HL-60/S4 (cell line): Measurements from ENCODE around the gene PNMA1.
"Not testable (repeated sequence)": the region's sequence is repeated elsewhere in the genome, so short reads cannot be mapped to it uniquely, and the experiment has no call there.

Source experiments
- in situ Hi-C: fragments of 300-500 bp; cut with MboI; formaldehyde crosslinking; loops from 2 replicates; pipeline ENCODE4 v1.14.3; 2022; ENCODE audit warnings: low sequenced_read_pairs

The PNMA1 gene

DNA sequence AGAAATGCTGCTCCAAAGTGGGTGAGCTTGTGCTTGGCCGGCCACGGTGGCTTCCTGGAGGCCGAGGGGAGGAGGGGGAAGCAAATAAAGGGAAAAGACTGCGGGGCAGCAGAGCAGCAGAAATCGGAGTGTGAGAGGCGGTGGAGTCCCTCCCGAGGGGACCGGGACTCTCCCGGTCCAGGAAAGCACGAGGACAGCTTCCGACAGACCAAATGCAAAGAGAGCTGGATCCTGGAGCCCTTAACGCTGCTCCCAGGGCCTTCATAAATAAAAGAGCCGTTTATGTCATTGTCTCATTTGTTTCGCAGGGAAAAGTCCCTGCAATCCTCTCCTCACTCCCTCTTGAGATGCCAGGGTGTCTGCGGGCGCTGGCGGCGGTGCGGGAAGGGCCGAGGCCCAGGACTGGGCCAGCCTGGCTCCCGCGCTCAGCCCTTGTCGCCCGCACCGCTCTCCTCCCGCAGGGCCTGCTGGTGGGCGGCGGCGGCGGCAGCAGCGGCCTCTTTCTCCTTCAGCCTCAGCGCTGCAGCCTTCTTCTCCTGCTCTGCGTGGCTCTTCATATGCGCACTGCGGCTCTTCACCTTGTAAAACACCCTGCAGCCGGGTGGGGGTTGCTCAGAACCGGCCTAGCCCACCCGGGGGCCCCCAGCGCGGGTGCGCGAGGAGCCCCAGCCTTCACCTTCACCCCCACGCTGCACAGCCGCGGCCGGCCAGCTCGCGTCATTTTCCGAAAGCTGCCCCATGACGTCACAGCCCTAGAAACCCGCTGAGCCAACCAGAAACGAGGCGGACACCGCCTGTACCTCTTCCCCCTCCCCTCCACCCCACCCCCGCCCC lies 4.5 kb upstream of the PNMA1 start:
- in situ Hi-C loops: no loop called here

DNA sequence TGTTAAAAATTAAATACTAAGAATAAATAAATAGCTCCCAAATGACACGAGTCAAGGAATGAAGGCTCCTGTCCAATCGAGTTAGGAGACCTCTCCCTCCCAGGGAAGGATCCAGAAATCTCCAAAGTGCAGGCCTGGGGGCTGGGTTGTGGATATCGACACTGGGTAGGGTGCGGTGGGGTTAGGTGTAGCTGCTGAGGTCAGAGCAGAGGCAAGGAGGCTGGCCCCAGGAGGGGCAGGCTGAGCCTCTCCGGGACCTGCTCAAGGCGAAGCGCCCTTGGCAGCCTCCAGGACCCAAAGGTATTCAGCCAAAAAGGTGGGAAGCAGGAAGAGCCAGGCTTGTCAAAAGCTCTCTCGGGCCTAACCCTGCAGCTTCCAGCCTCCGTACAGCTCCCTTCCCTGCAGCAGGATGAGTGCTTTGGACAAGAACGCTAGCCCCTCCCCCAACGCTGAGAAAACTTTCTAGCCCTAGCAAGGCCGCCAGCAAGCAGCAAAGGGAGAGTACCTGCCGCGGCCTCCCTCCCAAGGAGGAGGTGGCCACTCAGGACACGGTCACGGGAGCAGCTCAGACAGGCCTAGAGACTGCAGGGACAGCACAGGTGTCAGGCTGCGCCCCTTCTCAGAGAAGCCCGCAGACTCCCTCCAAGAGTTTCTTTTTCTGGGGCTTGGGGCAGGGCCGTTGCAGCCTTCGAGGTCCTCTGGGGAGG lies 3.7 kb upstream of the PNMA1 start:
- in situ Hi-C loops: no loop called here

DNA sequence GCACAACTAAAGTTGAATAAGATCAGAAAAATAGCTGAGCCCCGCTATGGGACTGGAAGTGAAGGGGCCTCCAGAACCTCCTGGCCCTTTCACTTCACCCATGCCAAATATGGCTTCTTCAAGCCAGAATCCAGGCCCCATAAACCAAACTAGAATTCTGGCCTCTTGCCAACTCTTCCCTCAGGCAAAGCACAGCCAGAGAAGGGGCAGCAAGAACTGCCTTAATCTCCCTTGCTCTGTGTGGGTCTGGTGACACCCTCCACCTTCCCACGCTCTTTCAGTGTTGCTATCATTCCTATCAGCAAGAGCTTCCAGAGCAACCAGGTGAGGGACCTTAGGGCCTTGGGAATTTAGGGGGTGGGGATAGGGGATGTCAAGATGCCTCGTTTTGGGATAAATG lies 3.1 kb upstream of the PNMA1 start:
- in situ Hi-C loops: no loop called here

DNA sequence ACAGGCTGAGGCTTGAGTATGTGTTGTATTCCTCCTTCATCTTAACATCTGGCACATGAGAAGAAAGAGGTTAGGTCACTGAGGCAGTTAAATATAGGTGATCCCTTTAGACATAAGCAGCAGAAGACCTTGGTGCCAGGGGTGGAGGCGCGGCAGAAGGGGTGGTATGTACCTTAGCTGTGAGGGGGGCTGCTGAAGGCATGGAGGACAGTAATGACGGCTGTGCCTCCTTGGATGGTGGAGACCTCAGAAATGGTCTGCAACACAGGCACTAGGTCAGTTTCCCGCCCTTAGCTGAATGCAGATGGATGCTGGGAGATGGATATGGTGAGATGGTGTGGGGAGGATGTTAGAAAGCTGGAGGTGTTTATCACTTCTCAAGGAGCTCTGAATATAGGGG lies 1.5 kb upstream of the PNMA1 start:
- in situ Hi-C loops: no loop called here

DNA sequence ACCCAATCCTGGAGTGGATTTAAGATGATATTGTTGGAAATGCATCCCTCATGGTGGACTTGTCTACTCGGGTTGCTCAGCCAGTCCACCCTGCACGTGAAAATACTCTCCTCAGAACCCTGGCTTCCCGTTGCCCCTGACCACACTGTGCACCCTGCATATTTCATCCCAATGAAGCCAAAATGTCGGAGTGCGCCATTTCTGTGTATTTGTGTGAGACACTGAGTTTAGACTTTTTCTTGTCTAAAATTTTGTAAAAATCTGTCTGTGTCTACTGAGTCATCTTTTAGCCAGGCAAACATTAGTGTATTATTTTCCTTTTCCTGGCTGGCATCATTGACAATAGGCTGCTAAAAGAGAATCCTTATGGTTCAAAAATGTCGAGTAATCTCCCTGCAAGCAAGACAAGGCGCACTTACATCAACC lies 485 bp upstream of the PNMA1 start:
- in situ Hi-C loops: no loop called here

DNA sequence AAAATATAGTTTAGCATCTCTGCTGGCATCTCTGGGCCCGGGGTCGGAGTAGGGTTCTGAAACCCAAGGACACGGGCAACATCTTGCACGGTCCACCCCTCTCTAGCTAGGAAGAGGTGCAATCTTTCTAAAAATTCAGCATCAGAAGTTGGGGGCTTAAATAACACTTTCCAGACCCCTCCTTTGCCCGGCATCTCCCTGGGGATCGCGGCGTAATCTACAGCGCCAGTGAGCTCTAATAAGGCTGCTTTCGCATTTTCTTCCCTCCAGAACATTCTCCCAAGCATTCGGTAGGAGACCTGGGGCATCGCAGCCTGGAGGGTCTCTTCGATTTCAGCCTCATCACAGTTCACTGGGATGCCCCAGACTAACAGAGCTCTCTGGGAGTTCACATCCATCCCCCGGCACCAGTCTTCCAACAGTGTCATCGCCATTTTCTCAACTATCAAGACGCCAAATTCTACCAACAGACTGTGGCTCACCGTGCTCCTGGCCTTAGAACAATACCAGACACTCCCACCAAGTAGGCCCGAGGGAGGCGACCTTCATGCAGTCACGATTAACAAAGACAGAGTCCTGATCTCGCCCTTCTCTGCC lies 880 bp downstream of the PNMA1 start:
- in situ Hi-C loops: no loop called here

DNA sequence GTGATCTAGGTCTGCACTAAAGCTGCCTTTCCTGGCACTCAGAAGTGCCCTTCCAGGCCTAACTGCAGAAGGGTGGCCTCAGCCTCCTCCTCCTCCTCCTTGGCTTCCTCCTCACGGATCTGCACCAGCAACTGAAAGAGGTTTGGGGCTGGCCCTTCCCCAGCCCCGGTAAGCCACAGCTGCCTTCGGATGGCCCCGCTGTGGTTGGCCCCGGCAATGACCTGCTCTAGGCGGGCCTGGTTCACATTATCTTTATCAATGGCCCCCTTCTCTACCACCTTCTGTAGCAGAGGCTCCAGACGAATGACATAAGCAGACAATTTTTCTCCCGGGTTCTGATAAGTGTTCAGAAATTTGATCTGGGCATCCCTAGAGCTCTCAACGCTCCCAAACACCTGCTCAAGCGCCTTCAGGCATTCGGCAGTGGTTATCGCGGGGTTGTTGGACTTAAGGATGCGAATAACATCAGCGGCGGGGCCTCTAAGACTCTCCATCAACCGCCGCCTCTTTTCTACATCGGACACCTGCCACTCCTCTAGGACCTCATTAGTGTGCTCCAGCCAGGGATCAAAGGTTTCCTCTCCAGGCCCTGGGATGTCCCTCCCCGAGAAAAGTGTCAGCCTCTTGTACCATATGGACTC lies 1.5 kb downstream of the PNMA1 start:
- in situ Hi-C loops: no loop called here

DNA sequence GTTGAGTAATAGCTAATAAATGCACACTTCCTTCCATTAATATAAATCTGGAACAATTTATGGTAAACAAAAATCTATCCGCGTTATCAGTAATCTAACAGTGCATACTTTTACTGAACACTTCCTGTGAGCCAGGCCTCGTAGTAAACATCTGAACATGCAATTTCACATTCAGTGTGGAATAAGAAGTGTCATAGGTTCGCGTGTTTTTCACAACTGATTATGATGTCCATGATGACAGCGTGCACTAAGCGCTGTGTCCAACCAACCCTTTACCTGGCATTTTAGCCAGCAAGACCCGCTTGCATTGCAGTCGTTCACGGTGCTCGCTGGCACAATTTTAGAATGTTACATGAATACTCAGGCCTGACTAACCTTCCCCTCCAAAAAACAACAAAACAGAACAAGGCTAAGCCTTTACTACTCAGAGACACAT lies 2.1 kb downstream of the PNMA1 start:
- in situ Hi-C loops: no loop called here

DNA sequence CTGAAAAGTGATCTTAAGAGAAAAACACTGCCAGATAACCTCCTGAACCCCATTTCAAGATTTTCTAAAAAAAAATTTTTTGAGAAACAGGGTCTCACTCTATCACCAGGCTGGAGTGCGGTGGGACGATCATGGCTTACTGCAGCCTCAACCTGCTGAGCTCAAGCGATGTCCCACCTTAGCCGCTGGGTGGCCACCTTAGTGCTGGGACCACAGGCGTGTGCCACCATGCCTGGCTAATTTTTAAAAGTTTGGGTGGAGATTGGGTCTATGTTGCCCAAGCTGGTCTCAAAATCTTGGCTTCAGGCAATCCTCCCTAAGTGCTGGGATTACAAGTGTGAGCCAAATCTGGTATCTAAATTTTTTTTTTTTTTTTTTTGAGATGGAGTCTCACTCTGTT lies 3.4 kb downstream of the PNMA1 start:
- in situ Hi-C loops: no loop called here

DNA sequence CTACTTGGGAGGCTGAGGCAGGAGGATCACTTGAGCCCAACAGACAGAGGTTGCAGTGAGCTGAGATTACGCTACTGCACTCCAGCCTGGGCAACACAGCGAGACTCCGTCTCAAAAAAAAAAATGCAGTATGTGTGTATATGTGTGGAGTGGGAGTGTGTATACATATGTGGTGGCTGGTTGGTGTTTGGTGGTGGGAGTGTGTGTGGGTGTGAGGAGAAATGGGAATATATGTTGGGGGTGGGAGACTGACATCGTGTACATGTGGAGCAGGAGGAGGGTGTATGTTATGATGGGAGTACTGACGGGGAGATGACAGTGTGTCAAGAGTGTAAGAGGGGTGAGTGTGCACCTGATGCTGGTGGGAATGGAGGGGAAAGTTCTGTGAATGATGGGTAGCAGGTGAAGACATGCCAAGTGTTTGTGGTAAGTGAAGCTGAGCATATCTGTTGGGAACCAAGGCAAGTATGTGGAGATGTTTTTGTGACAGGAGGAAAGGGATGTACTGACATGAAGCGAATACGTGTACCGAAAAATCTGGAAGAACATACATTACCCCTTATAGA lies 4.2 kb downstream of the PNMA1 start:
- in situ Hi-C loops: no loop called here

DNA sequence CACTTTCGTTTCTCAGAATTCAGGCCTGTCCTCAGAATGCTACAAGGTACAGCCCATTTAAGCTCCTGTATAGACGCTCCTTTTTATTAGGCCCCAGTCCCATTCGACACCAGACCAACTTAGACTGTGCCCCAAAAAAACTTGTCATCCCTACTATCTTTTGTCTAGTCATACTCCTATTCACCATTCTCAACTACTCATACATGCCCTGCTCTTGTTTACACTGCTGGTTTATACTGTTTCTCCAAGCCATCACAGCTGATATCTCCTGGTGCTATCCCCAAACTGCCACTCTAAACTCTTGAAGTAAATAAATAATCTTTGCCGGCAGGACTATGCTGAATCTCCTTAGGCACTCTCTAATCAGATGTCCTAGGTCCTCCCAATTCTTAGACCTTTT lies 6.1 kb downstream of the PNMA1 start:
- in situ Hi-C loops: not testable (repeated sequence)

DNA sequence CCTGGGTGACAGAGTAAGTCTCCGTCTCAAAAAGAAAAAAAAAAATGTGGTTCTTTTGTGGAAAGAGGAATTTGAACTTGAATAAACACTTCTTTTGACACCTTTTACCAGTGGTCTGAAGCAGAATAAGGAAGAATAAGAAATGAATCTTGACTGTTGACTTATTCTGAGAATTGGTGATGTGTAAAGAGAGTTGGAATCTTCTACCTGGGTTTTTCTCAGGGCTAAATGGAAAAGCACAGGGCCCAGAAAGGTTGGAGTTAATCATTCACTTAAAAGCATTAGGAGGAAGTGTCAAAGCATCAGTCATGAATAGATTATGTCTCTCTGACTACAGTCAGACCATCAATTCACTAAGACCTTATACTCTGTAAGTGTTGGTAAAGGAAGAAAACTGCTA lies 13.9 kb downstream of the PNMA1 start:
- in situ Hi-C loops: no loop called here

DNA sequence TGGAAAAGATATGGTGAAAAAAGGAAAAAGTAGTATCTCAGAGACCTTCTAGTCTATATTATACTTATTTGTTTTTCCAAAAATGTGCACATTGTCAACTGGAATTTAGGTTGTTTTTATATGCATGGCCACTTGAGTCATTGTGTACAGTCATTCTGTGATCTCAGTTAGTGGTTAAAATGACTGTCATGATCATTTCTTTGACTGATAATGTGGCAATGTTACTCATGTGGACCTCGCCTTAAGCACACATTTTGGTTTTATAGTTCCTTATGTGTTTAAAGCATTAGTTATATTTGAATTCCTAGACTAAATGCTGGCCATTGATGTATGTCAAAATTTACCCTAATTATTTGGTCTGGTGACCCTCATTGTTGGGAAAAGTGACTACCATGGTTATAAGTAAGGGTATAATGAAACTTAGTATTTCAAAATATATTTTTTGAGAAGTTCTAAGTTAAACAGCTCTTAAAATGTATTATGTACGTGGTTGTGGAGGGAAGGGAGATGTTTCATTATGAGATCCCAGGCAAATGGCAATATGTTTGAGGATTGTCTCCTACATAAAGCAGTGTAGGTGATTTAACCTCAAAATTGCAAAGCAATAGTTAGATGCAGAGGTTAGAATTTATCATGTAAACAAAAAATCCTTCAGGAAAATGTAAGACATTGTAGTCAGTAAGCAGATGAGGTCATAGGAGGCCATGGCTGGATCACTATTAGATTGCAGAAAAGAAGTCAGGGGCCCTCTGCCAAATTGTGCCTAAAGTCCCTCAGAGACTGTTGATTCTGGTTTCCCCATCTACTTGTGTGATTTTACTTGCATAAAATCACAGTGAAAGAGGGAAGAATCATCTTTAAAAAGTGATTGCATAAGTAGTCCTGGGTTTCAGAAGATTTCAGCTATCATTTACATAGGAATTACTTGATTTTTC lies 17.5 kb downstream of the PNMA1 start:
- in situ Hi-C loops: no loop called here

DNA sequence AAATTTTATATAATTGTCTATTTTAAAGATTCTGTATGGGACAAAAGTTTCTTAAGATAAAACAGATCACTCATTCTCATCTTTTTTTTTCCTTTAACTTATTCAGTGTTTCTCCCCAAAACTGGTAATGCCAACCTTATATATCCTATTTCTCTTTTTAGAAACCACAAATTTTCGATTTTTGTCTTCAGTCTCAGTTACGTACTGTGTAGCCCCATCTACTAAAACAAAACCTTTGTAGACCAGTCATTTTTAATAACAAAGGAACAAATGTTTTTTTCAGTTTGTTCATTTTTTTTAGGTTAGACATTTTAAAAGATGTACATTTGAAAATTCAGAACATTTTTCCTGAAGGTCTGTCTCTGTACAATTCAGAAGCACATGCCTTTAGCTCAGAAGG lies 18.2 kb downstream of the PNMA1 start:
- in situ Hi-C loops: no loop called here

DNA sequence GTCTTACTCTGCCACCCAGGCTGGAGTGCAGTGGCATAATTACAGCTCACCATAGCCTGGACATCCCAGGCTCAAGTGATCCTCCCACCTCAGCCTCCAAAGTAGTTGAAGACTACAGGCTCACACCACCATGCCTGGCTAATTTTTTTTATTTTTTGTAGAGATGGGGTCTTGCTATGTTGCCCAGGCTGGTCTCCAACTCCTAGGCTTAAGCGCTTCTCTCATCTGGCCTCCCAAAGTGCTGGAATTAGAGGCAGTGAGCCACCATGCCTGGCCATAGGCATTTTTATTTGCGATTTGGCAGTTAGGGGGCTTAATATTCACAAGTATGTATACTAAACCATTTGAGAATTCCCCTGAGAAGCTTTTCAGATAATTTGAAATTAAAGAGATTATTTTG lies 19.1 kb downstream of the PNMA1 start:
- in situ Hi-C loops: no loop called here

DNA sequence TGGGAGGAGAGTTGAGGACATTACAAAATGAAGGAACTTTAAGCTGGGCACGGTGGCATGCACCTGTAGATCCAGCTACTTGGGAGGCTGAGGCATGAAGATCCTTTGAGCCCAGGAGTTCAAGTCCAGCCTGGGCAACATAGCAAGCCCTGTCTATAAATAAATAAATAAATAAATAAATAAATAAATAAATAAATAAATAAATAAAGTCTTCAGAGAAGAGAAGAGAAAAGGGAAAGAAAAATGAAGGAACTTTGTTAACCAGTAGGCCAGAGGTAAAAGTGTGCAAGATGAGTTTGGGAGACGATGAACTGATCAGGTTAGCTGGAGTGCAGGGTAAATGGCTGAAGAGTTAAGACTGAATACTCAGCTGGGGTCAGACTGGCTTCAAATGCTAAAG lies 20.1 kb downstream of the PNMA1 start:
- in situ Hi-C loops: no loop called here

DNA sequence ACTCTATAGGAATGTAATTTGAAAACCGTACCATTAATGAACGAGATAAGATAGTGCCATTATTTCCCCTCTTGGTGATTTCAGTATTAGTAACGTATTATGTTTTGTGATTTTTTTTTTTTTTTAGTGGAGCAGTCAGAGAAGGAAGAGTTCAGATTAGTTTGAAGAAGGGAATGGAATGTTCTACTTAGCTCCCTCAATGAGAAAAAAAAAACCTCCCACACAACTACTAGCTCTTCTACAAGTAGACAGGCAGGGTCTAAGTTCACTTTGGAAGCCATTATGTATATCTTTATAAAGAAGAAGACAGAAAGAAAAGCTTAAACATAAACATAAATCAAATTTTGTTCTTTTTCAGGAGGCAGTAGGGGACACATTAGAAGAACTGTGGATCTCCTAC lies 27.3 kb downstream of the PNMA1 start:
- in situ Hi-C loops: no loop called here

DNA sequence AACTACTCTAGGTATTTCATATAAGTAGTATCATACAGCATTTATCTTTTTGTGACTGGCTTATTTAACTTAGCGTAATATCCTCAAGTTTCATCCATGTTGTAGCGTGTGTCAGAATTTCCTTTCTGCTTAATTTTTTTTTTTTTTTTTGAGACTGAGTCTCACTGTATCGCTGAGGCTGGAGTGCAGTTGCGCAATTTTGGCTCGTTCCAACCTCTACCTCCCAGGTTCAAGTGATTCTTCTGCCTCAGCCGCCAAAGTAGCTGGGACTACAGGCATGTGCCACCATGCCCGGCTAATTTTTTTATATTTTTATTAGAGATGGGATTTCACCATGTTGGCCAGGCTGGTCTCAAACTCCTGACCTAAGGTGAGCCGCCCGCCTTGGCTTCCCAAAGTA lies 28.9 kb downstream of the PNMA1 start:
- in situ Hi-C loops: no loop called here

DNA sequence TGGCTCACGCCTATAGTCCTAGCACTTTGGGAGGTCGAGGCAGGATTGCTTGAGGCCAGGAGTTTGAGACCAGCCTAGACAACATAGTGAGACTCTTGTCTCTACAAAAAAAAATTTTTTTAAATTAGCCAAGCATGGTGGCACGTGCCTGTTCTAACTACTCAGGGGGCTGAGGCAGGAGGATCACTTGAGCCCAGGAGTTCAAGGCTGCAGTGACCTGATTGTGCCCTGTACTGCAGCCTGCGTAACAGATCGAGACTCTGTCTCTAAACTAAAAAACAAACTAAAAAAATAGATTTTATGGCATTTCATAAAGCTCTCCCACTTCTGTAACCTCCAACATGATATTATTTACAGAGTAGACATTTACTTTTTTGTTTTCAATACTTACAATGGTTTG lies 29.6 kb downstream of the PNMA1 start:
- in situ Hi-C loops: no loop called here

DNA sequence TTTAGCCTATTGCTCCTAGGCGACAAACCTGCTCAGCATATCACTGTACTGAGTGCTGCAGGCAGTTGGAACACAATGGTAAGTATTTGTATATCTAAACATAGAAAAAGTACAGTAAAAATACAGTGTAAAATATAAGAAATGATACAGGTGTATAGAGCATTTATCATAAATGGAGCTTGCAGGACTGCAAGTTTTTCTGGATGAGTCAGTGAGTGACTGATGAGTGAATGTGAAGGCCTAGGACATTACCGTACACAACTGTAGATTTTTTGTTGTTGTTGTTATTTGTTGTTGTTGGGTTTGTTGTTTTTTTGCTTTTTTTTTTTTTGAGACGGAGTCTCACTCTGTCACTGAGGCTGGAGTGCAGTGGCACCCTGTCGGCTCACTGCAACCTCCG lies 33.4 kb downstream of the PNMA1 start:
- in situ Hi-C loops: no loop called here
